Measurements from ENCODE around the gene VPS51.

Gene VPS51

DNA sequence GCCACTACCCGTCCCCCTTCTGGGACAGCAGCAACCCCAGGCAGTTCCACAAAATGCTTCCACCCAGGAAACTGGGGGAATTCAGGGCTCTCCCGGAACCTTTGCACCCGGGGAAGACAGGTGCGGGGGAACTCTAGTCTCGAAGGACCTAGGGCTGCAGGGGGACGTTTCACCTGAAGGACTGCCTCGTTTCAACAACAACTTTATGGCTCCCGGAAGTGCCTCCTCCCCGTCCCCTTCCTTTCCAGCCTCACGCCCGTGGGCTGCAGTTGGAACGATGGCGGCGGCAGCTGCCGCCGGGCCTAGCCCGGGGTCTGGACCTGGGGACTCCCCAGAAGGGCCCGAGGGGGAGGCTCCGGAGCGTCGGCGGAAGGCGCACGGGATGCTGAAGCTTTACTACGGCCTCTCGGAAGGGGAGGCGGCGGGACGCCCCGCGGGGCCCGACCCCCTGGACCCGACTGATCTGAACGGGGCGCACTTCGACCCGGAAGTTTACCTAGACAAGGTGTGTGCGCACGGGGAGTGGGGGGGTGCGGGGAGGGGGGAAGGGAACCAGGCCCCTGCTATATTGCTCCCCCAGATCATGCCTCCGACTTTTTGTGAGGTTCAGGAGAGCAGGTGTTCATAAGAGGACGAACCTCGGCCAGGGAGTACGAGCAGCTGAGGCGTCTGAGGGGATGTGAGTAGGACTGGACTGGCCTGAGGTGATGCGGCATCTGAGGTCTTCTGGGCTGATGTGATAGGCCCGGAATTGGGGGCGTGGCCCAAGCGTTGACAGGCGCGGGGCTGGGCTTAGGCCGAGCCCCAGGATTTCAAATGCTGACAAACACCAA is at the start of gene VPS51:
Gene VPS51, plus strand, starts transcription at position 241 of the 833 bp plus-strand sequence. Its CDS starts 37 bp downstream, at position 278.
- peak; percentile 82 to 86 for DNase-seq

DNA sequence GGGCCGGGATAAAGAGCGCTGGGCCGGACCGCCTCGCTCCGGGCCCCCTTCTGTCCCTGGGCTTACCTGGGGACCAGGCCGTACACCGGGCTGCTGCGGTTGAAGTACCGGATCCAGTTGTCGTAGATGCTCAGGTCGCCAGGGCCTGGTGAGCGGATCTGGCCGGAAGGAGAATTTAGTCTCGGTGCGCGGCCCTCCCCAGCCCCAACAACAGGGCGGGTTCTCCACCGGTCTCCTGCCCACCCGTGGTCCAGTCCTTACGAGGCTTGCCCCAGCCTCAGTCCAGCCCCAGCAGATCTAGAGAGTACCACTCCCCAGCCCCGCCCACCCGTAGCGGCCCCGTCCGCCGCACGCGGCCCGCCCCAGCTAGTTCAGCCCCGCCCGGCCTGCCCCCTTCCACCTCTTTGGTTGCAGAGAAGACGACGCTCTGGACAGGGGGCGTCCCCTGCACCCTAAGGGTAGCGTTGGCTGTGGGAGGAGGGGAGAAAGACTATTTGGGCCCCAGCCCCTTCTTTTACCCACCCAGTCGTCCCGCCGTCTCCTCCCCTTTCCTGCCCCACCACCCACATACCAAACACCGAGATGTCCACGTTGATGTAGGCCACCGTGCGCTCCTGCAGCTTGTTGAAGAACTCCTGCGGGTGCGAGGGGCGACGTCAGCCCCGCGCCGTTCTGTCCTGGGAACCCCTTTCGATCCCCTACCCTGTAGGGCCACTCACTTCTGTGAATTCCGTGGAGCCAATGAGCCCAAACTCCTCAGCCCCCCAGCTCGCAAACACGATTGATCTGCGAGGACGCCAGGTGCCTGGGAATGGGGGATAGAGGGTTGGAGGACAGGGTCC is 48.2 kb upstream of the VPS51 start:
- DNase-seq = no peak

DNA sequence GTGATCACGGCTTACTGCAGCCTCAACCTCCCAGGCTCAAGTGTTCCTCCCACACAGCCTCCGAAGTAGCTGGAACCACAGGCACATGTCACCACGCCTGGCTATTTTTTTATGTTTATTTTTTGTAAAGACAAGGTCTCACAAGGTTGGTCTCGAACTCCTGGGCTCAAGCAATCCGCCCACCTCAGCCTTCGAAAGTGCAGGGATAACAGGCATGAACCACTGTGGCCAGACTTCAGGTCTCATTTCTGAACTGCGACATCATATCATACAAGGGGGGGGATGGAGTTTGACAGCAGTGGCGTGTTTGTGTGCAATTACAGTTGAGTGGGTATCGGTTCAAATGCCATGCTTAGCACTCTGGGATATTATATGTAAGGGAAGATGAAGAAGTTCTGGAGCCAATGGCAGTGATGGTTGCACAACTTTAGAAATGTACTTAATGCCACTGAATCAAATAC is 44.6 kb upstream of the VPS51 start:
- DNase-seq = no peak

DNA sequence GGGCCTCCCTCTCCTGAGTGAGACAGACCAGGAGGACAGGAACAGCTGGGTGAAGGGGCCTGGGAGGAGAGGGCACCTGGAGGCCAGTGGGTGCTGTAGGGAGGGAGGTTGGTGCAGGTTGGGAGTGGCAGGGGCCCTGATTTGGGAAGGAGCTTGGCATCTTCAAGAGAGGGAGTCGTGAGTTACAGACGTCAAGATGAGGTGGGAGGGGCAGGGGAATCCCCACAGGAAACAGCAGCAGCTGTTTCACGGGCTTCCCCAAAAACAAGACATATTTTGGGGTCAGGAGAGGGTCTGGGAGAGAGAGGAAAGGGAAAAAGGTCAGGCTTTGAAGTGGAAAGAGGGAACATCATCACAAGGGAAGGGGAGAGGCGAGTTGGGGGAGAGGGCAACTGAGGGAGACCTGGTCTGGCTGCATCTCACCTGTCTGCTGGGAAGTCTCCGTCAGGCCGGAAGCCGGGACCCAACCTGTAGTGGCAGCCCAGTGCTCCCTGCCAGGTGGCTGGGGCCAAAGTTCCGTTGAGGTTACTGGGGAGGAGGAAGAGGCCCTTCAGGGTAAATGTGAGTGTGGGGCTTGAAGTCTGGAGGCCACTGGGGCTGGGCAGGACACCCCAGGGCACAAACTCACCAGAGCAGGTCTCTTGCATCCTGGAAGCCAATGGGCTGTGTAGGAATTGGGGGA is 42.0 kb upstream of the VPS51 start:
- DNase-seq = no peak

DNA sequence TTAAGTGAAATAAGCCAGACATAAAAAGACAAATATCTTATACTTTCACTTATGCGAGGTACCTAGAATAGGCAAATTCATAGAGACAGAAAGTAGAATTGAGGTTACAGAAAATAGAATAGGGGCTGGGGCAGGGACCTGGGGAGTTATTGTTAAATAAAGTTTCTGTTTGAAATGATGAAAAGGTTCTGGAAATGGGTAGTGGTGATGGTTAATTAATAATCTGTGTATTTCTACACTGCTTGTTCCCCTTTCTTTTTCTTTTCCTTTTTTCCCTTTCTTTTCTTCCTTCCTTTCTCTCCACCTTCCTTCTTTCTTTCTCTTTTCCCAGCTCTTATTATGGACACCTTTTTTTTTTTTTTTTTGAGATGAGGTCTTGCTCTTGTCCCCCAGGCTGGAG is 40.5 kb upstream of the VPS51 start:
- no peak for DNase-seq

DNA sequence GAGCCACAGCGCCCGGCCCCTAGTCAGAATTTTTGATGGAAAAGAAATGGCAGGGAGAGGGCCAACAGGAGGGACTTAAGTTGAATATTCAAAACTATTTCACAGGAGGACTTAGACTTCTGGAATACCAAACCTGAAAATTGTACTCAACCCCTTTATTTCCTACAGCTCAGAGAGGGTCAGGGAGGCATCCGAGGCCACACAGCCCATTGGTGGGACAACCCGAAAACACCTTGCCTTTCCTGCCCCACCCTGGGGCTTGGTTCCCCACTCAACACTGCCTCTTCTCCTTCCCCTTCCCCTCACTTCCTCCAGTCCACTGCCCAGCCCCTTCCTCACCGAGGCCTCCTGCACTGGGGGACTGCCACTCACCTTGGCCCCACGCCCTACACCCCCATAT is 39.0 kb upstream of the VPS51 start:
- DNase-seq = no peak

DNA sequence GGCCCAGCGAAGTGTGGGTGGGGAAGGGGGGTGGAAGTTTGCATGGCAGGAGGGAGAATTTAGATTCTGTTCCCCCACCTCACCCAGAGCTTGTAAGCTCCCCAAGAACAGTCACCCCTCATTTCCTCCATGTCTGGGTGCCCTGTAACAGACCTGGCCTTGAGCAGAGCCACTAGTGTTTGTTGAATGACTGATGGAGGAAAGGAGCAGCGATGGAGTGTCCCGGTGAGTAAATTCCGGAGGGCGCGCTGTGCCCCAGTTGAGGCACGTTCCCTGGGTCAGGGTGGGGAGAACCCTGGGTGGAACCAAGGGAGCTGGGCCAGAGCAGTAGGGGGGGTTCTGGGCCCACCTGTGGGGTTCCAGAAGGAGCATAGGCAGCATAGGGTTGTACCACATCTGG is 38.5 kb upstream of the VPS51 start:
- no peak for DNase-seq

DNA sequence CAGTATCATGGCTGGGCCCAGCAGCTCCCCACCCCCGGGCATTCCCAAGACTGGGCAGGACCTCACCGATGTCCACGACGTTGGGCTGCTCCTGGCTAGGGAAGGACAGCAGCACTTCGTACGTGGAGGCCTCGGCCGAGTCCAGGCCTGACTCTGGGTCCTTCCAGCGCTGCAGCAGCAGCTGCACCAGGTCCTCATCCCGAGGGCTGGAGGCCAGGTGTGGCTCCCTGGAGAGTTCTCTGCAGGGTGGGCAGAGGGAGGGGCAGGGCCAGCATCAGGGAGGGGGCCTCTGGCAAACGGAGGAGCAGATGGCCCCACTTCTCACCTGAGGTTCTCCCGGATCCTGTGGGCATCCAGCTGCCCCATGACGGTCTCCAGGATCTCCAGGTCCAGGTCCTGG is 38.0 kb upstream of the VPS51 start:
- DNase-seq = no peak

DNA sequence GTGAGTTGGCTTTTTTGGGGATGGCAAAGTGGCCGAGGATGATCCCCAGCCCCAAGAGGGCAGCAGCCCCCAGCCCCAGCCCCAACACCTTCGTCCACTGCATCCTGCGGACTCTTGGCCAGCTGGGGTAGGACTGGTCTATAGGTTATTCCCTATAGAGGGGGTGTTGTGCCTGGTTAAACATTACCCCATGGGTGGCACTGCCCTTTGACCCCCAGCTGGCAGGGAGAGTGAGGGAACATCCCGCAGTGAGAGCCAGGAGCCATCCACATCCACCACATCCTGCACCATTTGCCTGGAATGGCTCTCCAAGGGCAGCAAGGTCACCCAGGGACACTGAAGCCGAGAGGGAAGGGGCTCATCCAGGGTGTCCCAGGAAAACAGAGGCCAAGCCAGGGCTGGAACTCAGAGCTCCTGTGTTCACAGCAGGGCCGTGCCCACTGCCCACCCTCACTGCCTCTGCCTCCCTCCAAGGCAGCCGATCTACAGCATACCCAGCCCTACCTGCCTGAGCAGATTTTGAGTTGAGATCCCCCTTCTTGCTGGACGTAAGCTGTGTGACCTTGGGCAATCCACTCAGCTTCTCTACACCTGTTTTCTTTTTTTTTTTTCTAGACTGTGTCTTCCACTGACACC is 37.5 kb upstream of the VPS51 start, which contains the start of gene NAALADL1:
Gene NAALADL1, minus strand, starts transcription at position 135 of the 636 bp plus-strand sequence. Its CDS starts 32 bp downstream, at position 103.
- no peak for DNase-seq

DNA sequence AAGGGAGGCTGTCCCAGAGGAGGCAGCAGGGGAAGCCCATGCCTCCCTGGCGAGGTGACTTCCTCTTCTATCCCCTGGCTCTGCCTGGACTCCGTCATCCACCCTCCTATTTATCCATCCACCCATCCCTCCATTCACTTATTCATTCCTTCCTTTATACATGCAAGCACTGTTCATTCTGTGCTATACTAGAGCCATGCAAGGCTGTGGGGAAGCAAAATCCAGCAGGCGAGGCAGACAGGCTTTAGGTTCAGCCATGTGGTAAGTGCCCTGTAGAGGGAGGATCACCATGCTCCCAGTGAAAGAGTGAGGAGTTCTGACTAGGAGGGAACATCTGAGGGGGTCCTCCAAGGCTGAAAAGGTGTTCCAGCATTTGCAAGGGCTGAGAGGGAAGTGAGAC is 36.5 kb upstream of the VPS51 start:
- no peak for DNase-seq

DNA sequence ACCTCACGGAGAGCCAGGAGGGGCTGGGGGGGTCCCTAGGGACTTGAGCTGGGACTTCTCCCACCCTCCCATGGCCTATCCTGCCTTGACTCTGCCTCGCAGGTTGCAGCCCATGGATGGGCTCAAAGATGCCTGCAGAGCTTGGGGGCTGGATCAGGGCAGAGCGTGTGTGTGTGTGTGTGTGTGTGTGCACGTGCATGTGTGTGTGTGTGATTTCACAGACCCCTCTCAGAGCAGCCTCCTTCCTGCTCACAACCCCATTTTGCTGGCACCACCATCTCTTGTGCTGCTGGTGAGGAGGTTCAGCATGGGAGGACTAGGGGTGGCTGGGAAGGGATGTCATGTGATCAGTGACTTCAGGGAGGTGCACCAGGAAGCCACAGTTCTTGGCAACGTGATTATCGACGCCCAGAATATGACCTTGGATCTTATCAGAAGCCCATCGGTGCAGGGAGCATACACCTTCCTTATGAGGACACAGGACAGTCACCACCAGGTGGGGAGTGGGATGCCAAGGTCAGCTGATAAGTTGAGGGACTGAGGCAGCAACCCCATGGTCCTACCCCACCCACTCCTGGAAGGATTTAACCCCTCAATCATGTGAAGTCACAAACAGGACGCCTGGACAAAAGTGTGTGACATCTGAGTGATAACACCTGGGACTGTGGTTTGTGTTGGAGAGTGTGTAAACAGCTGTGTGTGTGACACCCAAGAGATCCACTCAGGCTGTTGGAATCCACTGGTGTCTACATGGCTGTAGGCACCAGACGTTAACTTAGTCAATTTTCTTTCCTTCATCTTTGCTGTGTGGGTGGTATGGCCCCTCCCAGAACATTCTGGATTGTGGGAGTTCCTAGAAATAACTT is 35.8 kb upstream of the VPS51 start:
- DNase-seq = no peak

DNA sequence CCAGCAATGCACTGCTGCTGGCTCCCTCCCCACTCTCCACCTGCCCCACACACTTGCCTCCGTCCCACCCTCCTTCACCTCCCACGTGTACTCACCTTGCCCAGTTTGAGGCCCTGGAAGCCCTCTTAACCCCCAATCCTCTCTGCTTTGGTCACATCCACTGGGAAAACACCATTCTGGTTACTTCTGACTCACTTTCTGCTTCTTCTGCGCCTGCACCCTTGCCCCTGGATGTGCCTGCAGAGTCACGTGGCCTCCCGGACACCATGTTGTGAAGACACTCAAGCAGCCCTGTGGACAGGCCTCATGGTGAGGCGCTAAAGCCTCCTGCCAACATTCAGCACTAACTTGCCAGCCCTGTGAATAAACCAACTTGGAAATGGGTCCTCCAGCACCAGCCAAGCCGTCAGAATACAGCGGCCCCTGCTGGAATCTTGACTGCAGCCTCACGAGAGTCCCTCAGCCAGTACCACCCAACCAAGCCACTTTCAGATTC is 35.1 kb upstream of the VPS51 start:
- DNase-seq = no peak

DNA sequence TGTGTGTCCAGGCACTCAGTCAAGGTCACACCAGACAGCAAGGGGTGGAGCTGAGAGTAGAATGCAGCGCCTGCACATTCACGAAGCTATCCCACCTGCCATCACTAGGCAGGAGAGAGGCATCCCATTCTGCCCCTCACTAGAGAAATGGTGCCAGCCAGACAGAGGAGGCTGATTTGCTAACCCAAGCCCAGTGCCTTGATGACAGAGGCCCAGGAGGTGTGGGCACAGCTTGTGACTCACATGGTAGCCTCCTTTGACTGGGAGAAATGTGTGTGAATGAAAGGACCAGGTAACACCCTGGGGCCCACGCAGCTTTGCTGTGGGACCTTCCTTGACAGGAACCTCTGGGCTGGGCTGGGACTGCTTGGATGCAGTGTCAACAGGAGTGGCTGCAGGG is 32.5 kb upstream of the VPS51 start:
- no peak for DNase-seq

DNA sequence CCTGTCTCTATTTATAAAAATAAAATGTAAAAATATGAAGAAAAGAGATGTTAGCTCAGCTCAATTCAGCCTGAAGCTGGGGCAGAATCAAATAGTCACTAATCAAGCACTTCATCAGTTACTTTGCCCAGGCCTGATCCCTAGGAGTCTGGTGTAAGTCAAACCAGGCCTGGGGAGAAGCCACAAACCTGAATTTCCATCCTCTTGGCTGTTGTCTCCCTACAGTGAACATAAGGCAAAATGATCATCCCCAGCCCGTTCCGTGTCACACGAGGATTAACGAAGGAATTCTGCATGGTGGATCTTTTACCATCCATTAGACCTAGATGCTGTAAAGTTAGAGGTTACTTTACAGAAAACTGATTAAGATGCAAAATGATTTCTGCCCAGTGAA is 31.2 kb upstream of the VPS51 start:
- no peak for DNase-seq

DNA sequence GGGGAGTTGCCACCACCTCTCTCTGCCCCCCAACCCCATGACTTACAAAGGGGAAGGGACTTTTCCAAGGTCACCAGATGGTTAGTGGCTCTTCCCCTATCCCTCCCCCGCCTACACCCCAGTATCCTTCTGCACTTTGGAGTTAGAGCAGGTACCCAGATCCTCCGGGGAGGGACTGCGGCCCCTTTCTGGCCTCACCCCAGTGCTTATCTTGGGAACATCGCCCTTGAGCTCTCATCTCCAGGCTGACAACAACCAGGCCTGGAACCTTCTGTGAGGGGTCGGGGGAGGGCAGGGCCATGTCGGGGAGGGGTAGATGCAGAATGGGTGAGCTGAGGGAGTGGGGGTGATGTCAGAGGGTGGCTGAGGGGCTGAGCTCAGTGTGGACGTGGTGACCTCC is 30.2 kb upstream of the VPS51 start:
- no peak for DNase-seq

DNA sequence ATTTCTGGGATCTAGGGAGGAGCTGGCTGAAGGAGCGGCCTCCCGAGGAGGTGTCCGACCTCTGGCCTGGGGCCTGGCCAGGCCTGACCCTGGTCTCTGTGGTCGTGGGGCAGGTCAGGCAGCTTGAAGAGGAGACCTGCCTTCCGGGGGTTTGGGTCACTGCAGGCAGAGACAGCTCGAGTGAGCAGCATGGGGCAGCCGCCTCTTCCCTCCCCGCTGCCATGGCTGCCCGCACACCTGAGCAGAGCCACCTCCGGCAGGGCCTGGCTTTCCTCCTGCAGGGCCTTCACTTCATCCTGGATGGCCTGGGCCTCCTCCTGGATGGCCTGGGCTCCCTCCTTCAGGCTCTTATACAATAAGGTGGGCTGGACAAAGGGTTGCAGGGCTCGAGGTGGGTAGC is 29.7 kb upstream of the VPS51 start:
- DNase-seq = no peak

DNA sequence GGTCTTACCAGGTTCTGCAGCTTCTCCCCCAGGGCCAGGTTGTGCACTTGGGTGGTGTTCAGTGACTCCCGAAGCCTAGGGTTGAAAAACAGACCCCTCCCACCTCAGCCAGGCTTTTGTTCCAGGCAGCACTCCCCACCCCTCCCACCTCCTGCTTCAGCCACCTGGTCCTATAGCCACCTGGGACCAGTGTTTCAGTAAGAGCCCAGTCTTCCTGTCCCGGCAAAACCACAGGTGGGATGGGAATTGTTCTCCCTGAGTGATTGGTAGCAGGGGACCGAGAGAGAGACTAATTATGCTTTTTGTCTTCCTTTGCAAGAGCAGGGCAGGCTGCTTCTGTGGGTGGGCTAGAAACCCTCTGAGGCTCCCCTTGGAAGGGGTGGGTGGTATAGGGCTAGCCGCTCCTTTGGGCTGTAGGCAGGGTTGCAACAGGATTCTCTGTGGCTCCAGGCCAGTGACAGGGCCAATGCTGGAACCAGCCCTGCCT is 29.2 kb upstream of the VPS51 start:
- DNase-seq = peak; percentile 40 to 55

DNA sequence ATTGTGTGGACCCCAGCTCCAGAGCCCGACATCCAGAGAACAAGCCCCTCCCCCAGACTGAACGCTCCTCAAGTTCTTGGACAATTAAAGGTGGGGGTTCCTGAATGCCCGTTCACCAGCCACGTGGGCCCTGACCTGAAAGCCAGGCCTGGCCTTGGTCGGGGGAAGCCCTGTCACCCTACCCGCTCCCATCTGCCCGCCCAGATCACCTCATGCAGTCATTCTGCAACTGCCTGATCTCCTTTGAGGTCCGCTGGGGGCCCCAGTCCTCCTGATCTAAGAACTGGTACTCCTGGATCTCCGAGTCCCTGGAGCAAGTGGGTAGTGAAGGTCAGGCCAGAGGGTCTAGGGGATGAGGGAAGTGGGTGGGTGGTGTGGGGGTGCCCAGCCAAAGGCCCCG is 28.6 kb upstream of the VPS51 start:
- no peak for DNase-seq

DNA sequence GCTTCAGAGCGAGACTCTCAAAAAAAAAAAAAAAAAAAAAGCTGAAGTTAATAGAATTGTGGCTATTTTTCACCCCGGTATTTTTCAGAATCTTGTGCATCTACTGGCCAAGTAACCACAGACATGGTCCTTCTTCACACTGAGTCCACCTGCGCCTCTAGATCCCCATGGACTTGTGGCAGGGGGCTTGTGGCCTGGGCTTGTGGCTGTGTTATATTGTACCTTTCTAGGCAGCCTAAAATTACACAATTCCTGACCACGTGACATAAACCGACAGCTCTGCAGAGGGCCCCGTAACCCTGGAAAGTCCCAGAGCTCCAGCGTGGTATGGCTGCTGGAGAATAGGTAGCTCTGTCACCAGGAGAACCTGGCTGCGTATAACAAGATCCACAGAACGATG is 26.8 kb upstream of the VPS51 start:
- no peak for DNase-seq

DNA sequence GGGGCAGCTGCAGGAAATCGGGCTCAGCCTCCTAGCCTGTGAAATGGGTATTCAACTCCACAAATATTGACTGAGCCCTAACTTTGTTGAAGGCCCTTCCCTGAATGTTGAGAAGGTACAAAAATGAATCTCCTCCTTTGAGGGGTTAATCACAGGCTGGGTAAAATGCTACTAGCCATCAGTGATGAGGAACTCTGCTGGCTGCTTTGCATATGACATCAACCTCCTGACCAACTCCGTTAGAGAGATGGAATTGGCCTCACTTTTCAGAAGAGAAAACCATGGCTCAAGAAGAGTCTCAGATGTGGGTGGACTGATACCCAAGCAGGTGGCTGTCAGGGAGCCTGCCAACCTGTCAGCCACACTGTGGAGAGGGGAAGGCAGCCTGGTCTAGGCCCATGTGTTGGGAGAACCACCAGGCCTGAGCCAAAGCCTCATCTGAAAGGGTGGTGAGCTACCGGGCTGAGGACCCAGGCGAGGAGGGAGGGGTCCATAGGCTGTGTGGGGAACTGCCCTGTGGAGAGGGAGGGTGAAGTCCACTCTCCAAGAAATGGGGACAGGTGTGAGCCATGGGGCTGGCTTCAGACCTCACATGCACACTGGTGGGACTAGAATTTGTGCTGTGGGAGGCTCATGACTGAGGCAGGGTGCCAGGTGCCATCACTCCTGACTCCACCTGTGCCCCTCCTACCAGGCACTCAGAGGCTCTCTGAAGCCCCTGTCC is 23.9 kb upstream of the VPS51 start:
- no peak for DNase-seq

DNA sequence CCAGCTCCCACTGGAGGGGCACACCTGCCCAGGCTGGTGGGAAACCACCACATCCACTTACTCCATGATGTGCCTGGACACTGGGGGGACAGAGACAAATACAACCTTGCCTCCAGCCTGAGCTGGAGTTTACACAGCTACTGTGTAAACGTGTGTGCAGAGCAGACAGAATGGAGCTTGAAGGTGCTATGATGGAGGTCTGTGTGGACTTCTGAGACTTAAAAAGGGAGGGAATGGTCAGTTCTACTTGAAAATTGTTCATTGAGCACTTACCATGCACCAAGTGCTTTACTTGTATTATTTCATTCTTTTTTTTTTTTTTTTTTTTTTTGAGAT is 23.4 kb upstream of the VPS51 start:
- no peak for DNase-seq

Data from NCI-H187 (cell line).